IMR-90 (cell line): ENCODE results near the gene NR2F2.

Source experiments
- CEBPB ChIP-seq: IDR thresholded peaks from 2 replicates; pipeline ENCODE4 v1.6.1; 2012; ENCODE audit warnings: low read depth, low read length, improper control_type of control experiment
- MAZ ChIP-seq: IDR thresholded peaks from 2 replicates; pipeline ENCODE4 v1.6.1; 2012; ENCODE audit warnings: low read depth, mild to moderate bottlenecking, low read length, improper control_type of control experiment, moderate library complexity, borderline replicate concordance
- NFE2L2 ChIP-seq: fragments of 150-350 bp; IDR thresholded peaks from 2 replicates; pipeline ENCODE4 v1.6.1; 2016; ENCODE audit warnings: low read depth, mild to moderate bottlenecking, low read length
- POLR2A ChIP-seq: IDR thresholded peaks from 2 replicates; pipeline ENCODE4 v1.6.1; 2012; ENCODE audit warnings: mild to moderate bottlenecking, low read depth, low read length
- RCOR1 ChIP-seq: IDR thresholded peaks from 2 replicates; pipeline ENCODE4 v1.6.1; 2012; ENCODE audit warnings: mild to moderate bottlenecking, low read length, improper control_type of control experiment; ENCODE audit not compliant: insufficient replicate concordance
- SMC3 ChIP-seq: fragments of 150-350 bp; IDR thresholded peaks from 2 replicates; pipeline ENCODE4 v1.6.1; 2016; ENCODE audit warnings: low read depth, mild to moderate bottlenecking, antibody characterized with exemption, low read length, moderate library complexity
- TF ChIP-seq, protein P1 (sequence below): conservative IDR thresholded peaks from 2 replicates; pipeline ENCODE4 v1.5.1; 2012; ENCODE audit warnings: mild to moderate bottlenecking, low read depth, low read length, improper control_type of control experiment

GRCh38 chr15:96349857-96350720, 19.6 kb downstream of the NR2F2 start:
- TF ChIP-seq, protein P1, sequence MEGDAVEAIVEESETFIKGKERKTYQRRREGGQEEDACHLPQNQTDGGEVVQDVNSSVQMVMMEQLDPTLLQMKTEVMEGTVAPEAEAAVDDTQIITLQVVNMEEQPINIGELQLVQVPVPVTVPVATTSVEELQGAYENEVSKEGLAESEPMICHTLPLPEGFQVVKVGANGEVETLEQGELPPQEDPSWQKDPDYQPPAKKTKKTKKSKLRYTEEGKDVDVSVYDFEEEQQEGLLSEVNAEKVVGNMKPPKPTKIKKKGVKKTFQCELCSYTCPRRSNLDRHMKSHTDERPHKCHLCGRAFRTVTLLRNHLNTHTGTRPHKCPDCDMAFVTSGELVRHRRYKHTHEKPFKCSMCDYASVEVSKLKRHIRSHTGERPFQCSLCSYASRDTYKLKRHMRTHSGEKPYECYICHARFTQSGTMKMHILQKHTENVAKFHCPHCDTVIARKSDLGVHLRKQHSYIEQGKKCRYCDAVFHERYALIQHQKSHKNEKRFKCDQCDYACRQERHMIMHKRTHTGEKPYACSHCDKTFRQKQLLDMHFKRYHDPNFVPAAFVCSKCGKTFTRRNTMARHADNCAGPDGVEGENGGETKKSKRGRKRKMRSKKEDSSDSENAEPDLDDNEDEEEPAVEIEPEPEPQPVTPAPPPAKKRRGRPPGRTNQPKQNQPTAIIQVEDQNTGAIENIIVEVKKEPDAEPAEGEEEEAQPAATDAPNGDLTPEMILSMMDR = no peak
- no peak for TF ChIP-seq NFE2L2
- no peak for TF ChIP-seq POLR2A
- TF ChIP-seq MAZ = no peak
- no peak for TF ChIP-seq CEBPB
- TF ChIP-seq RCOR1 = no peak
- TF ChIP-seq SMC3 = no peak
